ENCODE measurements around the gene MAGEE1. TPM values are rescaled to one million over a fixed set of nuclear protein-coding genes. Genes with fewer than 3 reads are reported as not detected.

Gene MAGEE1, protein sequence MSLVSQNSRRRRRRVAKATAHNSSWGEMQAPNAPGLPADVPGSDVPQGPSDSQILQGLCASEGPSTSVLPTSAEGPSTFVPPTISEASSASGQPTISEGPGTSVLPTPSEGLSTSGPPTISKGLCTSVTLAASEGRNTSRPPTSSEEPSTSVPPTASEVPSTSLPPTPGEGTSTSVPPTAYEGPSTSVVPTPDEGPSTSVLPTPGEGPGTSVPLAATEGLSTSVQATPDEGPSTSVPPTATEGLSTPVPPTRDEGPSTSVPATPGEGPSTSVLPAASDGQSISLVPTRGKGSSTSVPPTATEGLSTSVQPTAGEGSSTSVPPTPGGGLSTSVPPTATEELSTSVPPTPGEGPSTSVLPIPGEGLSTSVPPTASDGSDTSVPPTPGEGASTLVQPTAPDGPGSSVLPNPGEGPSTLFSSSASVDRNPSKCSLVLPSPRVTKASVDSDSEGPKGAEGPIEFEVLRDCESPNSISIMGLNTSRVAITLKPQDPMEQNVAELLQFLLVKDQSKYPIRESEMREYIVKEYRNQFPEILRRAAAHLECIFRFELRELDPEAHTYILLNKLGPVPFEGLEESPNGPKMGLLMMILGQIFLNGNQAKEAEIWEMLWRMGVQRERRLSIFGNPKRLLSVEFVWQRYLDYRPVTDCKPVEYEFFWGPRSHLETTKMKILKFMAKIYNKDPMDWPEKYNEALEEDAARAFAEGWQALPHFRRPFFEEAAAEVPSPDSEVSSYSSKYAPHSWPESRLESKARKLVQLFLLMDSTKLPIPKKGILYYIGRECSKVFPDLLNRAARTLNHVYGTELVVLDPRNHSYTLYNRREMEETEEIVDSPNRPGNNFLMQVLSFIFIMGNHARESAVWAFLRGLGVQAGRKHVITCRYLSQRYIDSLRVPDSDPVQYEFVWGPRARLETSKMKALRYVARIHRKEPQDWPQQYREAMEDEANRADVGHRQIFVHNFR
- 1.9 and 2.0 TPM in 2 replicates for total RNA-seq

DNA sequence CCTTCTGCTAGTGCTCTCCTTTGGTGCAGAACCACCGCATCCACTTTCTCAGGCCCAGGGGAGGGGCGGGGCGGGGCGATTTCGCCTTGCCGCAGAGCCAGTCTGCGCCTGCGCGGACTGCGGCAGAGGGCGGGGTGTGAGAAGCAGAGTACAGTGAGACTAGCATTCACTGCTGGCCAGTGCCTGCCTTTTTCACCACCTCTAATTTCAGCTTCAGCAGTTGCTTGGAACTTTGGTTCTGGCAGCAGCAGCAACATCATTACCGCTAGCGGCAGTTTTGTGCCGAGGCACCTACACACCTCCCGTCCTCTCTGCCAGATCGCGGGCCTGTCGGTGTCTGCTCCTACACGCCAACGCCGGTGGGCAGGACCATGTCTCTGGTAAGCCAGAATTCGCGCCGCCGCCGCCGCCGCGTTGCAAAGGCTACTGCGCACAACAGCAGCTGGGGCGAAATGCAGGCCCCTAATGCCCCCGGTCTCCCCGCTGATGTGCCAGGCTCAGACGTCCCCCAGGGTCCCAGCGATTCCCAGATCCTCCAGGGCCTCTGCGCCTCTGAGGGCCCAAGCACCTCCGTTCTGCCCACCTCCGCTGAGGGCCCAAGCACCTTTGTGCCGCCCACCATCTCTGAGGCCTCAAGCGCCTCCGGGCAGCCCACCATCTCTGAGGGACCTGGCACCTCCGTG lies at the start of gene MAGEE1:
Gene MAGEE1, plus strand, starts transcription at position 151 of the 683 bp plus-strand sequence. Its CDS starts 221 bp downstream, at position 372.
- intact Hi-C loops (cut with micrococcal nuclease) = loop anchor here (5.0 to 10.0 kb wide), 6 partner anchors 255 to 1815 kb away; partner anchors contain the start of genes ABCB7, ATRX, PBDC1 and PGK1

DNA sequence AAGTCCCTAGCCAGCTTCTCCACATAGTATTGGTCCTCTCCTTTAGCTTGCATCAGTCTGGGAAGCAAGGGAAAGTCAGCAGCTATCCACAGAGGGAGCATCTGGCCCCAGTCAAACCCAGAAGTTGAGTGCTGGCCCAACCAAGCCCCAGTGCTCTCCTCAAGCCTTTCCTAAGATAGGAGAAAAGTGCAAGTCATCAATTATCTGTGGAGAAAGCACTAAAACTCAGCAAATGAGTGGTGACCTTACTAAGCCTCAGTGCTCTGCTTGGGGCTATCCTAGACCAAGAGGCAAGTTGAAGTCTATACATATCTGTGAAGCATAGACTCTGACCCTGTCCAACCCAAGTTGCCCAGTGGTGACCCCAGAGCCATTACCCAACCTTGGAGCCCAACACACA lies 28.5 kb upstream of the MAGEE1 start:
- intact Hi-C loops (cut with micrococcal nuclease) = no loop called here

DNA sequence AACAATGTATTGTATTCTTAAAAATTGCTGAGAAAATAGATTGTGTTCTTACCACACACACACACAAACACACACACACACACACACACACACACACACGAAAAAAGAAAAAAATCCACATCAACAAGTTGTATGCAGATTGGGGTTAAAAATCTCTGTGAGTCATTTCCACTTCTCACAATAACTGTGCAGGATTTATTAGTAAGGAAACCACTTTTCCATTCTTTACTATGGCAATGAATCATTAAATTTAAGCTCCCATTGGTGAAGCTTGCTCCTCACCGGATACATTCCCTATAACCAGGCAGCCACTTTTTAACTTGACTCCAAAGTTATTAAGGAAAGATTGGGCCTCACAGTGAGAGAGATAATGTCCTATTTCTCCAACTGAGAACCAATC lies 19.7 kb upstream of the MAGEE1 start:
- intact Hi-C loops (cut with micrococcal nuclease) = no loop called here

DNA sequence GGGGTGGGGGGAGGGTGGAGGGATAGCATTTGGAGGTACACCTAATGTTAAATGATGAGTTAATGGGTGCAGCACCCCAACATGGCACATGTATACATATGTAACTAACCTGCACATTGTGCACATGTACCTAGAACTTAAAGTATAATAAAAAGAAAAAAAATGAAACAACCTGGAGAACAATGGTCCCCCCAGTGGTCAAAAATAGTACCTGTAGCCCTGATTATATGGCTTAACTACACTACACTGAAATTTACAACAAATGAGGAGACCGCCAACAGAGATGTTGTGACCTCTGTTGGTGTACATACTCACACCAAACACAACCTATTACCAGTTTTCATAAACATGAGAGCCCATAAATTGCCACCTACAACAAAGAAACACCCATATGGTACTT lies 7.3 kb upstream of the MAGEE1 start:
- intact Hi-C loops (cut with micrococcal nuclease) = loop anchor here (10.0 kb wide), 3 partner anchors 1265 to 1685 kb away; partner anchors contain the start of genes ABCB7, ATRX and PGK1

DNA sequence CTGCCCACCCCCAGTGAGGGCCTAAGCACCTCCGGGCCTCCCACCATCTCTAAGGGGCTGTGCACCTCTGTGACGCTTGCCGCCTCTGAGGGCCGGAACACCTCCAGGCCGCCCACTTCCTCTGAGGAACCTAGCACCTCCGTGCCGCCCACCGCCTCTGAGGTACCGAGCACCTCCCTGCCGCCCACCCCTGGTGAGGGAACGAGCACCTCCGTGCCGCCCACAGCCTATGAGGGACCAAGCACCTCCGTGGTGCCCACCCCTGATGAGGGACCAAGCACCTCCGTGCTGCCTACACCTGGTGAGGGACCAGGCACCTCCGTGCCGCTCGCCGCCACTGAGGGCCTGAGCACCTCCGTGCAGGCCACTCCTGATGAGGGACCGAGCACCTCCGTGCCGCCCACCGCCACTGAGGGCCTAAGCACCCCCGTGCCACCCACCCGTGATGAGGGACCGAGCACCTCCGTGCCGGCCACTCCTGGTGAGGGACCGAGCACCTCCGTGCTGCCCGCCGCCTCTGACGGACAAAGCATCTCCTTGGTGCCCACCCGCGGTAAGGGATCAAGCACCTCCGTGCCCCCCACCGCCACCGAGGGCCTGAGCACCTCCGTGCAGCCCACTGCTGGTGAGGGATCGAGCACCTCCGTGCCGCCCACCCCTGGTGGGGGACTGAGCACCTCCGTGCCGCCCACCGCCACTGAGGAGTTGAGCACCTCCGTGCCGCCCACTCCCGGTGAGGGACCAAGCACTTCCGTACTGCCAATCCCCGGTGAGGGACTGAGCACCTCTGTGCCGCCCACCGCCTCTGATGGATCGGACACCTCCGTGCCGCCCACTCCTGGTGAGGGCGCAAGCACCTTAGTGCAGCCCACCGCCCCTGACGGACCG lies 977 bp downstream of the MAGEE1 start:
- intact Hi-C loops (cut with micrococcal nuclease) = loop anchor here (5.0 to 10.0 kb wide), 6 partner anchors 256 to 1816 kb away; partner anchors contain the start of genes ABCB7, ATRX, PBDC1 and PGK1

DNA sequence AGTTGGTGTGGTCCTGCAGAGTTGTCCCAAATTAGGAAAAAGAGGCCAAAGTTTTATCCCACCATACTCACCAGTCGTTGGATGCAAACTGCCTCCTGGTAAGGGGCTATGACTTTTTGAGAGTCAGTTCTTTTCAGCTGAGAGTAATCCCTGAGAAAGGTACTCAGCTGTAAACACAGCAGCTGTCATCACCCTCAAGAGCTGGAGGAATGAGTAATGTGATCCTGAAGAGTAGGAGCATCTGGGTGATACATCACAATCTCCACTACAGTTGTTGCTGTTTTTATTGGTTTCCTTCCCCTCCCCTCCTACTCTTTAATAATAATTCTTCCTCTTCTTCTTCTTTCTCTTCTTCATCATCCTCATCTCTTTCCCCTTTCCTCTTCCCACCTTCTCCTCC lies 5.7 kb downstream of the MAGEE1 start:
- intact Hi-C loops (cut with micrococcal nuclease) = no loop called here

DNA sequence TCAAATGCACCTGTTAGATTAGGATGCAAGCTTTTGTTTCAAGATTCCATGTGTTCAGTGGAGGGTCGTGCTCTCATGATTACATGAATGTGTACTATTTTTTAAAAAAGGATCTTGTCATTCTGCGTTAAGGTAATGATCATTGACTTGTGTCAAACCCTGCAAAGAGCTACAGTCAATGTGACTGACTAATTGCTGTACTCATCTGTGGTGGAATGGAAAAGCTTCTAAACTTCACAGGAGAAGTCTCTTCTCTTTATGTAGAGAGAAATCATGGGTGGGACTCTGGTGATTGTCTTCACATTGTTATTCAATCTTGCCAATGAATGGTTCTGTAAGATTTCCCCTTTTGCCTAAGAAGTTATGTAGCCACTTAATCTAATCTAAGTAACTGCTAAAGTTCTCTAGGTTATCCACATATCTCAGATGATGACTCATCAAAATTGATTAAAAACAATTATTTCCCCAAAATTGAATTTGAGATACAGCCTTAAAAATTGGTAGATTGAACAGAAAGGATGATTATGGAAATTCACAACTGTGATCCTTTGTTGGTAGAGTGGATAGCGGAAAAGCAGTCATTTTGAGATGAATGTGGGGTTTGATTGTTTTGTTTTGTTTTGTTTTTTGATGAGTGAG lies 6.7 kb downstream of the MAGEE1 start:
- intact Hi-C loops (cut with micrococcal nuclease) = no loop called here

DNA sequence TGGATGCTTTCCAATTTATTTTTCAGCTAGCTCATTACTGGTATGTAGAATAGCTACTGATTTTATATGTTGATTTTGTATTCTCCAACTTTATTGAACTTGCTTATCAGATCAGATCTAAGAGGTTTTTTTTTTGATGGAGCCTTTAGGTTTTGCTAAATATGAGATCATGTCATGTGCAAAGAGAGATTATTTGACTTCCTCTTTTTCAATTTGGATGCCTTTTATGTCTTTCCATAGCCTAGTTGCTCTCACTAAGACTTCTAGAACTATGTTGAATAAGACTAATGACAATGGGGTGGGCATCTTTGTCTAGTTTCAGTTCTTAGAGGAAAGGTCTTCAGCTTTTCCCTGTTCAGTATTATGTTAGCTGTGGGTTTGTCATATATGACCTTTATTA lies 11.7 kb downstream of the MAGEE1 start:
- intact Hi-C loops (cut with micrococcal nuclease) = no loop called here

DNA sequence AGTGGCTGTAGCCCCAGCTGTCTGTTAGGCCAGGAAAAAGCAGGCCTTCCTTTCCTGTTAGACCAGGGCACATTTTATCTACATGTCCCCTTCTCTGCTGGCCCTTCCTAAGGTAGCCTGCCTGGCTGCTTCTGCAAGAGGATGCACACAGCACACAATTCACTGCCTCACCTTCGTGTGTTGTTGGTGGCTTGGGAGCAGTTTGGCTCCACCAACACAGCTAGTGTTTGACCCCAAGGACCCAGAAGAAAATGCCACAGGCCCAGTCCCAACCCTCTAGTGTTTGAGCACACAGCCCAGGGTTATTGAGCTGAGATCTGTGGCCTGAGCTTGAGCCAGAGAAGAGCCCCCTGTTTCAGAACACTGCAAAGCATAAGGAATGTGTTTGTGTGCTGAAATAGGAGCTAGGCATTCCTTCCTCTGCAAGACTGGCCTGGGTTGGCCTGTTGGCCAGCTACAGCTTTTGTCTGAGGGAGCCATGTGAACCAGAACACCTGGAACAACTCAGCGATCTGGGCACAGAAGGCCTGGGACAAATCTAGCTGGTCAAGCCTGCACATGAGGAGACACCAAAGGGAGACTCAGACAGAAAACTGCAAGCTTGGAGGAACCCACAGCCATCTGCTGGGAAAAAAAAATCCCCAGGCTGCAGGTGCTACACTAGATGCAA lies 26.4 kb downstream of the MAGEE1 start:
- intact Hi-C loops (cut with micrococcal nuclease) = loop anchor here (1.0 to 5.0 kb wide), 2 partner anchors 175 to 307 kb away; no protein-coding TSS in a partner anchor

DNA sequence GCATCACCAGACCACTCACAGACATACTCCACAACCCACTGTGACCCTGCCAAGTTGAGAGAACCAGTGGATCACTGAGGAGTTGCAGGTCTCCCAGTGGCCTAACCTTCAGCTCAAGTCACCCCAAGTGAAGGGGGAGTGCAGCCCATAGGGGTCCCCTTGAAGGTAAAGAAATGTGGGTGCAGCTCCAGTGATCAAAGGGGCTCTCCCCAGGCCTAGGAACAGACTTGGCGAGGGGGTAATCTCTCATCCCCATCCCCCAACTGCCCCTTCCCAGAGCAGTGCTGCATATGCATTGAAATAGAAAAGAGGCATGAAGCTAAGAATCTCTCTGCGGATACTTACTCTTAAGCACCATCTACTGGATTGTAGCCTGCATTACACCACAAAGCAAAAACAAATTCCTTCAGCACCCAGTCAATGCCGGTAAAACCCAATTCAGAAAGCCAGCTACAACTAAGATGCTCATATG lies 27.0 kb downstream of the MAGEE1 start:
- intact Hi-C loops (cut with micrococcal nuclease) = loop anchor here (1.0 to 5.0 kb wide), 2 partner anchors 175 to 307 kb away; no protein-coding TSS in a partner anchor

DNA sequence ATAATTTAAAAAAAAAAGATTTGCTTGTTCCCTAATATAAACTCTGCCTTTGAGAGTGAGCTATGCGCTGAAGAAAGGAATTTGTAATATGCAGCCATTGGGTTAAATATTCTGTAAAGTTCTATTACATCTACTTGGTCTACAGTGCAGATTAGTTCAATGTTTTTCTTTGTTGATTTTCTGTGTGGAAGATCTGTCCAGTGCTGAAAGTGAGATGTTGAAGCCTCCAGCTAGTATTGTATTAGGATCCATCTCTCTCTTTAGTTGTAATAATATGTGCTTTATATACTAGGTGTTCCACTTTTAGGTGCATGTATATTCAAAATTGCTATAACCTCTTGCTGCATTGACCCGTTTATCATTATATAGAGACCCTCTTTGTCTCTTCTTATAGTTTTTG lies 49.8 kb downstream of the MAGEE1 start:
- intact Hi-C loops (cut with micrococcal nuclease) = no loop called here

All from T-helper 1 cell treated with Interleukin-12 subunit alpha and Interleukin-12 subunit beta and Interleukin-4 antibody, amounts not matched to agents 30 ng/mL and 1 ng/mL, for 36 hours (primary cell).